Psoas muscle (tissue), 8 donors: ENCODE results near the gene WDR38. TPM values are rescaled to one million over a fixed set of nuclear protein-coding genes. Genes with fewer than 3 reads are reported as not detected.

Experiments
- ATAC-seq, 4 donors: fragments of 200-7000 bp; cut with Tn5 transposase; one replicate each; pipeline ENCODE4 v1.9.1; 2020; ENCODE audit warnings: moderate library complexity in 3 of 4, mild to moderate bottlenecking in 2 of 4
- DNase-seq, 2 donors: peaks; one replicate each; pipeline ENCODE4 v3.0.0-alpha.2; 2020
- H3K27ac ChIP-seq: fragments of 200-600 bp; one replicate; pipeline ENCODE4 v1.8.0; 2022
- H3K27me3 ChIP-seq, 3 donors: fragments of 200-600 bp in 1 of 3; one replicate each; pipeline versions ENCODE4 v1.6.1 to v1.8.0; 2013 to 2022; ENCODE audit warnings: low read length in 2 of 3, mild to moderate bottlenecking in 2 of 3, moderate library complexity in 1 of 3; ENCODE audit not compliant: insufficient read depth in 3 of 3
- H3K36me3 ChIP-seq, 2 donors: fragments of 200-600 bp in 1 of 2; one replicate each; pipeline versions ENCODE4 v1.6.1 to v1.8.0; 2013 to 2022; ENCODE audit warnings: low read depth in 1 of 2, mild to moderate bottlenecking in 1 of 2, moderate library complexity in 1 of 2; ENCODE audit not compliant: insufficient read depth in 1 of 2
- H3K4me1 ChIP-seq: fragments of 200-600 bp; one replicate; pipeline ENCODE4 v1.8.0; 2022
- H3K4me3 ChIP-seq: fragments of 200-600 bp; one replicate; pipeline ENCODE4 v1.8.0; 2022; ENCODE audit warnings: mild to moderate bottlenecking
- H3K9me3 ChIP-seq: fragments of 200-600 bp; one replicate; pipeline ENCODE4 v1.8.0; 2022
- CTCF ChIP-seq: fragments of 200-600 bp; IDR thresholded peaks from one replicate; pipeline ENCODE4 v1.8.0; 2022; ENCODE audit warnings: antibody characterized with exemption
- WGBS, 3 donors: extraction: QIAGEN DNeasy Blood & Tissue Kit; methylation state at CpG; one replicate each; pipeline versions ENCODE4 v1.1.6 to v1.1.7; 2013; 5-methylcytosine and 5-hydroxymethylcytosine counted together
- intact Hi-C, 2 donors: fragments of 100-400 bp; cut with DNase I; formaldehyde crosslinking; loops; one replicate each; pipeline versions ENCODE4 v1.11.0 to v1.14.2; 2022
- polyA plus RNA-seq, 3 donors: library from polyadenylated mRNA; stranded (reverse); fragments of 200-250 nt; gene quantifications; one replicate each; pipeline ENCODE4 v1.2.3, GENCODE V29; 2013
- total RNA-seq, 4 donors: library from RNA; stranded (reverse); fragmentation: NEBNext Ultra II Directional in 2 of 4; extraction: Animal tissue kit (Norgen Biotek cat#: 25700) in 2 of 4; gene quantifications; one replicate each; pipeline versions ENCODE4 v1.2.1 to v1.2.4, GENCODE V29; 2021 to 2023
- donor health status: healthy with polysubstance abuse.
- donor health status: DM: no; HTN: no; CAD: no; lungs with moderate emphysema.
- donor health status: Bipolar disorder and iron deficiency.
- donor health status: healthy.
- donor health status: DM: yes; HTN: yes; CAD: no.
- donor health status: DM: no; HTN: no; CAD: no.
- donor health status: DM: no; HTN: no; CAD: no.
- donor health status: DM: yes; HTN: yes; CAD: no.

Gene WDR38
- total and polyA plus RNA-seq, 7 donors = 0.05 TPM; not detected in 6

DNA sequence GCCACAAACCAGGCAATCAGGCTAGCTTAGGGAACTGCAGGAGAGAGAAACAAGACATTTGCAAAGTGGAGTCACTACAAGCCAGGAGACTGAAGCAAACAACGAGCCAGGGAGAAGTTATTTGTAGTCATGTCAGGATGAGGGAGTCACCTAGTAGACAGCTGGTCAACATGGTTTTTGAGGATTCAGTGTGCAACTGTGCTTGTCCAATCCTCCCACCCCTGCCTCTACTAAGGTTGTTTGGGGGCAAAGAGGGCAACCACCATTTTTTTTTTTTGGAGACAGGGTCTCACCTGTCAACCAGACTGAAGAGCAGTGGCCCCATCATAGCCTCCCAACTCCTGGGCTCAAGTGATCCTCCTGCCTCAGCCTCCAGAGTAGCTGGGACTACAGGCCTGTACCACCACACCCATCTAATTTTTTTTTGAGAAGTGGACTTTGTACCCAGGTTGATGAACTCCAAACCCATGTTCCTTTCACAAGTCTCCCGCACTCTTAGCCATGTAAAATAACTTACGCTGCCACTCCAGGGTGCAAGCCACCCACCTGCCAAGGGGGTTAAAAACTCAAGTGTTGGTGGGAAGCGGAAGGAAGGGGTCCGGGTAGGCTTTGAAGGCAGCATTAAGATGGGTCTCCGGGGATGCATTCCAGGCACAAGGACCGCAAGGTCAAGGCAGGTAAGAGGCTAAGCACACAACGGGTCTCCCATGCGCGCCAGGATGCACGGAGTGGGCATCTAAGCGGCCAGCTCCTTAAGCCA is 7.5 kb downstream of the WDR38 start:
- DNase-seq (no peak), ATAC-seq (no peak)
- no peaks in the 10 kb centered on the region for H3K9me3 ChIP-seq
- 9 to 10% (median 10%) methylated on average over 12 of the region's 12 CpGs for WGBS, 3 donors
- no peaks in the 10 kb centered on the region for H3K27me3 ChIP-seq
- H3K4me1 ChIP-seq = peaks cover 29% of the 10 kb centered on the region
- TF ChIP-seq CTCF = no peak
- intact Hi-C loops = no loop called here
- peak overlapping the region; percentile 92 for H3K27ac ChIP-seq
- peak overlapping the region; percentile 91 for H3K4me3 ChIP-seq
- peaks cover 8 to 50% of the 10 kb centered on the region in 2 donors for H3K36me3 ChIP-seq

- Histone ChIP-seq H3K9me3 (no peaks in the 10 kb centered on the region), H3K27ac (peak within 1 kb of the TSS; percentile 92), H3K4me1 (peaks cover 29% of the 10 kb centered on the region), H3K36me3 (peaks cover 8 to 47% of the 10 kb centered on the region in 2 donors), H3K27me3 (no peaks in the 10 kb centered on the region), H3K4me3 (peak within 1 kb of the TSS; percentile 91)
- DNase-seq (peak; percentile 96 to 97), ATAC-seq (peak; percentile 93 to 96 (median 95))
- TF ChIP-seq CTCF = no peak
- WGBS, 3 donors = 0 to 2% (median 1%) methylated on average over 72 to 92 of the region's 92 CpGs
- intact Hi-C loops = no loop called here
Measured at GRCh38 chr9:124861342-124862229, 8.3 kb downstream of the WDR38 start, which contains the start of the genes ARPC5L and RPL35. ARPC5L (plus strand) TSS chr9:124862130; CDS start chr9:124869291, 7,161 bp downstream. RPL35 (minus strand) TSS chr9:124861957; CDS start chr9:124861912, 45 bp downstream.

DNA sequence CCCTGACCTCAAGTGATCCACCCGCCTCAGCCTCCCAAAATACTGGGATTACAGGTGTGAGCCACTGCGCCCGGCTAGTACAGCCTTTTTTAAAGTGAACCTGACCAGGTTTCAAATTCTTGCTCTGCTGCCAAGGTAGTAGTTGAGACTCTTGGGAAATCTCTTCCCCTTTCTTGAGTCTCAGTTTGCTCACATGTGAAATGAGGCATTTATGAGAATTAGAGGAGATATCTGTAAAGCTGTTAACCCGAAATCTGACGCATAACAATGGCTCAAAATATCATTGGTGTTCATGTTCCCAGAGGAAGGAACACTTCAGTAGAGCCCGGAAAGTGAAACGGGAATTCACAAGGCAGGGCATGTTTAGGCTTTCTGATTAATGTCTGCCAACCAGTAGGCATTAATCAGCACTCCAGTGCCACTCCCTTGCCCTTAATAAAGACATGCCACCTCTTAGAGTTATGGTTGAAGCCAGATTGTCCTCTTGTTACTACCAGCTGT is 10.2 kb downstream of the WDR38 start:
- H3K36me3 ChIP-seq = peaks cover 8 to 28% of the 10 kb centered on the region in 2 donors
- H3K4me1 ChIP-seq = peaks cover 37% of the 10 kb centered on the region
- 44 to 57% (median 46%) methylated on average over 7 of the region's 7 CpGs for WGBS, 3 donors
- no peak for TF ChIP-seq CTCF
- DNase-seq (no peak), ATAC-seq (peak in 2 of 4 donors; percentile 17 to 38)
- peak overlapping the region; percentile 92 for H3K27ac ChIP-seq
- intact Hi-C loops = no loop called here
- no peaks in the 10 kb centered on the region for H3K9me3 ChIP-seq
- no peak overlapping the region for H3K4me3 ChIP-seq
- no peaks in the 10 kb centered on the region for H3K27me3 ChIP-seq

DNA sequence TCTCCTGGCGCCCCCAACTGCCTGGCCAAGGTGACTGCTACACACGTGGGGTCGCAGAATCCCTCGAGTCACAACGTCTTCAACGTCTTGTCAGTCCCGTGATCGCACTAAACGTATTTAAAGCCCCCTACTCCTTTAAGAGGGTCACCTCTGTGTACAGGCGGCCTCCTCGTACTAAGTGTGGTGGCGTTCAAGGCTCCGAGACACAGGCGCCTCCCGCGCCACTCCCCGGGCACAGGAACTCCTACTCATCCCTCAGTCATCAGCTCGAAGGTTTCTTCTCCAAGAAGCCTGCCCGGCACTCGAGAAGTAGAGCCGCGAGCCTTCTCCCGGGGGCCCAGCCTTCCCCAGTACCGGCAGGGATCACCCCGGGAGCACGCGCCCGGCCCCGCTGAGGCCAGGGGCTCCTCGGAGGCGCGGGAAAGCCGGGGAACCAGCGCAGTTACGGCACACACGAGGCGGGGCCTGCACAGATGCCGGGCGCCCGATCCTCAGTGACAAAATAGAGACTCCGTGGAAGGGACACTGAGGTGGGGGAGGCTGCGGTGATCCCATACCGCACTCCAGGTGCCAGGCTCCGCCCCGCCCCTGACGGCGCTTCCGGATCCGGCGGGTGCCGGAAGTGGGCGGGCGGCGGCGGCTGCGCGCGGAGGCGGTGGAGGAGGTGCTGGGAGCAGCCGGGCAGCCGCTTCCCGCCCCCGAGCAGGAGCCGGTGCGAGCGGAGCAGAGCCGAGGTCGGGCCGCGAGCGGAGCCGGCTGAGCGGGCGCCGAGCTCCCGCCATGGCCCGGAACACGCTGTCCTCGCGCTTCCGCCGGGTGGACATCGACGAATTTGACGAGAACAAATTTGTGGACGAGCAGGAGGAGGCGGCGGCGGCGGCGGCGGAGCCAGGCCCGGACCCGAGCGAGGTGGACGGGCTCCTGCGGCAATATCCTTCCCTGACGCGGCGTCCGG is 15.5 kb downstream of the WDR38 start:
- H3K4me3 ChIP-seq = peak overlapping the region; percentile 93
- no peaks in the 10 kb centered on the region for H3K9me3 ChIP-seq
- no peaks in the 10 kb centered on the region for H3K27me3 ChIP-seq
- H3K4me1 ChIP-seq = peaks cover 43% of the 10 kb centered on the region
- 0% methylated on average over 88 to 101 of the region's 101 CpGs for WGBS, 3 donors
- DNase-seq (peak; percentile 90 to 94), ATAC-seq (peak; percentile 90 to 93 (median 92))
- H3K36me3 ChIP-seq = peaks cover 0 to 6% of the 10 kb centered on the region in 2 donors
- H3K27ac ChIP-seq = peak overlapping the region; percentile 99
- TF ChIP-seq CTCF = peak; percentile 11
- intact Hi-C loops = loop anchor here in 1 of 2 donors (2.0 kb wide), 1 partner anchor 72 kb away; the partner anchor contains the start of gene GOLGA1
